ENCODE results near the gene ZFAND2A. TPM values are rescaled to one million over a fixed set of nuclear protein-coding genes. Genes with fewer than 3 reads are reported as not detected.

ZFAND2A gene
- total and polyA plus RNA-seq, 8 donors = 15.1 to 28.9 (median 22.8) TPM

- no peak for TF ChIP-seq CTCF (IDR thresholded peaks at IDR 0.05)
- intact Hi-C loops (cut with DNase I) = no loop called here
- Histone ChIP-seq H3K27me3 (no peaks in the 10 kb centered on the region), H3K9me3 (no peaks in the 10 kb centered on the region), H3K27ac (no peak overlapping the region), H3K4me1 (no peaks in the 10 kb centered on the region), H3K4me3 (no peak overlapping the region), H3K36me3 (peaks cover 0 to 6% of the 10 kb centered on the region in 2 donors)
- ATAC-seq = no peak
- DNase-seq = peak in 1 of 4 donors; percentile 13
These were observed 48.8 kb downstream of the ZFAND2A start for GRCh38 chr7:1111156-1111555.

GRCh38 chr7:1110358-1110757, 49.6 kb downstream of the ZFAND2A start:
- Histone ChIP-seq H3K27me3 (no peaks in the 10 kb centered on the region), H3K36me3 (peaks cover 0 to 6% of the 10 kb centered on the region in 2 donors), H3K9me3 (no peaks in the 10 kb centered on the region), H3K4me3 (no peak overlapping the region), H3K27ac (no peak overlapping the region), H3K4me1 (no peaks in the 10 kb centered on the region)
- no peak for TF ChIP-seq CTCF (IDR thresholded peaks at IDR 0.05)
- intact Hi-C loops (cut with DNase I) = no loop called here
- no peak for ATAC-seq
- peak in 1 of 4 donors; percentile 69 for DNase-seq

GRCh38 chr7:1109581-1110310, 50.2 kb downstream of the ZFAND2A start:
- H3K4me3 ChIP-seq = no peak overlapping the region
- no peak for TF ChIP-seq CTCF (IDR thresholded peaks at IDR 0.05)
- H3K4me1 ChIP-seq = no peaks in the 10 kb centered on the region
- ATAC-seq (no peak), DNase-seq (peak in 1 of 4 donors; percentile 70)
- no peak overlapping the region for H3K27ac ChIP-seq
- H3K9me3 ChIP-seq = no peaks in the 10 kb centered on the region
- H3K27me3 ChIP-seq = no peaks in the 10 kb centered on the region
- peaks cover 0 to 6% of the 10 kb centered on the region in 2 donors for H3K36me3 ChIP-seq
- intact Hi-C loops (cut with DNase I) = no loop called here

- no peaks in the 10 kb centered on the region for H3K9me3 ChIP-seq
- intact Hi-C loops (cut with DNase I) = no loop called here
- peak in 1 of 4 donors; percentile 66 for DNase-seq
- H3K27me3 ChIP-seq = no peaks in the 10 kb centered on the region
- no peak overlapping the region for H3K4me3 ChIP-seq
- peaks cover 0 to 6% of the 10 kb centered on the region in 2 donors for H3K36me3 ChIP-seq
- no peaks in the 10 kb centered on the region for H3K4me1 ChIP-seq
- no peak overlapping the region for H3K27ac ChIP-seq
- TF ChIP-seq CTCF (IDR thresholded peaks at IDR 0.05) = no peak
- peak; percentile 86 for ATAC-seq
These were observed 51.6 kb downstream of the ZFAND2A start for GRCh38 chr7:1108264-1108920.

GRCh38 chr7:1106793-1107421, 53.1 kb downstream of the ZFAND2A start:
- ATAC-seq (no peak), DNase-seq (peak in 1 of 4 donors; percentile 65)
- no peaks in the 10 kb centered on the region for H3K9me3 ChIP-seq
- no peak overlapping the region for H3K27ac ChIP-seq
- no peaks in the 10 kb centered on the region for H3K4me1 ChIP-seq
- H3K27me3 ChIP-seq = no peaks in the 10 kb centered on the region
- intact Hi-C loops (cut with DNase I) = no loop called here
- no peak for TF ChIP-seq CTCF (IDR thresholded peaks at IDR 0.05)
- no peak overlapping the region for H3K4me3 ChIP-seq
- H3K36me3 ChIP-seq = no peaks in the 10 kb centered on the region

All from left lung (tissue), 10 donors.